HG03196 (cell line): ENCODE measurements around the gene PPARG.

Source experiments
- ATAC-seq: cut with Tn5 transposase; IDR thresholded peaks from one replicate; pipeline ENCODE4 v1.9.1; 2021; ENCODE audit not compliant: unreplicated experiment

PPARG gene

GRCh38 chr3:12405432-12406272, 116.8 kb downstream of the PPARG start:
- no peak for ATAC-seq

GRCh38 chr3:12408984-12409683, 120.3 kb downstream of the PPARG start:
- ATAC-seq, result no peak

- ATAC-seq, result no peak
Measured at GRCh38 chr3:12409684-12410596, 121.1 kb downstream of the PPARG start.

GRCh38 chr3:12413721-12414255, 124.9 kb downstream of the PPARG start:
- no peak for ATAC-seq

GRCh38 chr3:12415014-12415680, 126.3 kb downstream of the PPARG start:
- no peak for ATAC-seq

- ATAC-seq, result no peak
Measured at GRCh38 chr3:12416731-12417130, 127.9 kb downstream of the PPARG start.

- no peak for ATAC-seq
Measured at GRCh38 chr3:12420393-12420792, 131.5 kb downstream of the PPARG start.

GRCh38 chr3:12421132-12421531, 132.3 kb downstream of the PPARG start:
- no peak for ATAC-seq

GRCh38 chr3:12423131-12423530, 134.3 kb downstream of the PPARG start:
- ATAC-seq, result no peak

- ATAC-seq, result no peak
Measured at GRCh38 chr3:12423918-12424630, 135.2 kb downstream of the PPARG start.

- no peak for ATAC-seq
Measured at GRCh38 chr3:12424635-12425319, 135.9 kb downstream of the PPARG start.

- no peak for ATAC-seq
Measured at GRCh38 chr3:12425850-12426579, 137.1 kb downstream of the PPARG start.

GRCh38 chr3:12427551-12427950, 138.7 kb downstream of the PPARG start:
- ATAC-seq, result no peak

- no peak for ATAC-seq
Measured at GRCh38 chr3:12428126-12428525, 139.3 kb downstream of the PPARG start.

GRCh38 chr3:12430086-12430485, 141.2 kb downstream of the PPARG start:
- no peak for ATAC-seq

- ATAC-seq, result no peak
Measured at GRCh38 chr3:12433823-12434222, 145.0 kb downstream of the PPARG start.

GRCh38 chr3:12436514-12437220, 147.8 kb downstream of the PPARG start:
- ATAC-seq, result no peak

GRCh38 chr3:12437221-12437605, 148.3 kb downstream of the PPARG start:
- no peak for ATAC-seq
